Calu3 (cell line): ENCODE measurements around the gene FHIT. TPM values are rescaled to one million over a fixed set of nuclear protein-coding genes. Genes with fewer than 3 reads are reported as not detected.

Experiments used
- BruUV-seq: library from RNA; stranded (reverse); fragments of 400-500 nt; replicated peaks from 2 replicates; lab custom pipeline; 2021; lab: Mats Ljungman, UMichigan
- CTCF ChIA-PET: fragments of 300-600 bp; sonication (Branson Sonifier 250); formaldehyde crosslinking; loops from one replicate; lab custom pipeline; 2022; ENCODE audit warnings: antibody characterized with exemption; lab: Charles Lee
- DNase-seq: peaks from one replicate; pipeline ENCODE4 v3.0.0; 2022
- H3K27ac Mint-ChIP-seq: one replicate; pipeline ENCODE4 v1.8.0; 2022; ENCODE audit warnings: mixed read lengths; ENCODE audit not compliant: unreplicated experiment
- H3K27me3 Mint-ChIP-seq: one replicate; pipeline ENCODE4 v1.8.0; 2022; ENCODE audit warnings: mixed read lengths; ENCODE audit not compliant: unreplicated experiment
- H3K36me3 Mint-ChIP-seq: one replicate; pipeline ENCODE4 v1.8.0; 2022; ENCODE audit warnings: mild to moderate bottlenecking, moderate library complexity, mixed read lengths; ENCODE audit not compliant: insufficient read depth, unreplicated experiment
- H3K4me1 Mint-ChIP-seq: one replicate; pipeline ENCODE4 v1.8.0; 2022; ENCODE audit warnings: mild to moderate bottlenecking, low read depth, mixed read lengths; ENCODE audit not compliant: unreplicated experiment
- H3K4me3 Mint-ChIP-seq: one replicate; pipeline ENCODE4 v1.8.0; 2022; ENCODE audit warnings: mild to moderate bottlenecking, low read depth, moderate library complexity, mixed read lengths; ENCODE audit not compliant: unreplicated experiment
- H3K9me3 Mint-ChIP-seq: one replicate; pipeline ENCODE4 v1.8.0; 2022; ENCODE audit warnings: low read depth, mixed read lengths; ENCODE audit not compliant: unreplicated experiment
- CTCF ChIP-seq: fragments of 200-600 bp; IDR thresholded peaks from one replicate; pipeline ENCODE4 v1.8.0; 2022; ENCODE audit warnings: antibody characterized with exemption; ENCODE audit not compliant: unreplicated experiment
- intact Hi-C: fragments of 100-400 bp; cut with micrococcal nuclease; formaldehyde crosslinking; loops from one replicate; pipeline ENCODE4 v1.10.0; 2022; ENCODE audit not compliant: unreplicated experiment
- total RNA-seq: library from RNA; stranded (reverse); gene quantifications from 2 replicates; pipeline ENCODE4 v1.2.3, GENCODE V29; 2022

FHIT gene
- total RNA-seq, 1 experiment from 2014 or later, result 6.2 TPM

- intact Hi-C loops, result no loop called here
- TF ChIP-seq CTCF, result no peak
- Mint-ChIP-seq H3K27ac (no peak overlapping the region), H3K27me3 (no peaks in the 10 kb centered on the region), H3K4me3 (no peak overlapping the region), H3K36me3 (no peaks in the 10 kb centered on the region), H3K4me1 (no peaks in the 10 kb centered on the region), H3K9me3 (no peaks in the 10 kb centered on the region)
- no peak for DNase-seq
- no TSS peak for BruUV-seq
- CTCF ChIA-PET, result no interaction called here
These were observed 827.7 kb downstream of the FHIT start for GRCh38 chr3:60423556-60423955.

GRCh38 chr3:60421749-60422446, 829.4 kb downstream of the FHIT start:
- Mint-ChIP-seq H3K36me3 (no peaks in the 10 kb centered on the region), H3K27me3 (no peaks in the 10 kb centered on the region), H3K4me1 (no peaks in the 10 kb centered on the region), H3K9me3 (no peaks in the 10 kb centered on the region), H3K27ac (no peak overlapping the region), H3K4me3 (no peak overlapping the region)
- no peak for DNase-seq
- BruUV-seq, result no TSS peak
- CTCF ChIA-PET, result no interaction called here
- no peak for TF ChIP-seq CTCF
- intact Hi-C loops, result no loop called here

GRCh38 chr3:60417576-60417975, 833.7 kb downstream of the FHIT start:
- no peak overlapping the region for H3K4me3 Mint-ChIP-seq
- intact Hi-C loops, result no loop called here
- H3K27ac Mint-ChIP-seq, result no peak overlapping the region
- CTCF ChIA-PET, result interaction anchor here (0.7 kb wide), 1 partner anchor 228 kb away, joined by 4 read pairs; no protein-coding TSS in a partner anchor
- TF ChIP-seq CTCF, result no peak
- no peaks in the 10 kb centered on the region for H3K27me3 Mint-ChIP-seq
- peaks cover 3% of the 10 kb centered on the region for H3K9me3 Mint-ChIP-seq
- no peaks in the 10 kb centered on the region for H3K4me1 Mint-ChIP-seq
- BruUV-seq, result no TSS peak
- no peaks in the 10 kb centered on the region for H3K36me3 Mint-ChIP-seq
- no peak for DNase-seq

GRCh38 chr3:60414011-60414410, 837.2 kb downstream of the FHIT start:
- CTCF ChIA-PET, result no interaction called here
- intact Hi-C loops, result no loop called here
- Mint-ChIP-seq H3K9me3 (peaks cover 3% of the 10 kb centered on the region), H3K4me3 (no peak overlapping the region), H3K36me3 (no peaks in the 10 kb centered on the region), H3K4me1 (no peaks in the 10 kb centered on the region), H3K27me3 (no peaks in the 10 kb centered on the region), H3K27ac (no peak overlapping the region)
- DNase-seq, result no peak
- no TSS peak for BruUV-seq
- TF ChIP-seq CTCF, result no peak
